Nephron (organoid): ENCODE measurements around the gene LGALS7B.
"Not testable (repeated sequence)": the region's sequence is repeated elsewhere in the genome, so short reads cannot be mapped to it uniquely, and the experiment has no call there.

ENCODE experiments used
- H3K27ac Mint-ChIP-seq, 3 experiments: 2 replicates each; pipeline ENCODE4 v1.8.0; 2020; ENCODE audit warnings: mixed read lengths in 3 of 3, mild to moderate bottlenecking in 2 of 3, moderate library complexity in 1 of 3
- H3K27me3 Mint-ChIP-seq: 2 replicates; pipeline ENCODE4 v1.8.0; 2021; ENCODE audit warnings: low read depth, mild to moderate bottlenecking, moderate library complexity, mixed read lengths
- H3K36me3 Mint-ChIP-seq: 2 replicates; pipeline ENCODE4 v1.8.0; 2020; ENCODE audit warnings: low read depth, mixed read lengths
- H3K4me1 Mint-ChIP-seq: 2 replicates; pipeline ENCODE4 v1.8.0; 2020; ENCODE audit warnings: mixed read lengths
- H3K4me3 Mint-ChIP-seq, 3 experiments: 2 replicates each; pipeline ENCODE4 v1.8.0; 2020; ENCODE audit warnings: mild to moderate bottlenecking in 3 of 3, mixed read lengths in 3 of 3, moderate library complexity in 2 of 3
- H3K9me3 Mint-ChIP-seq: 2 replicates; pipeline ENCODE4 v1.8.0; 2020; ENCODE audit warnings: mixed read lengths
- TF ChIP-seq, protein P1 (sequence below), 3 experiments: fragments of 200-600 bp; sonication (generic); IDR thresholded peaks; one replicate each; pipeline ENCODE4 v1.5.0; 2021; ENCODE audit warnings: antibody characterized with exemption in 3 of 3; ENCODE audit not compliant: unreplicated experiment in 3 of 3

Gene LGALS7B

DNA sequence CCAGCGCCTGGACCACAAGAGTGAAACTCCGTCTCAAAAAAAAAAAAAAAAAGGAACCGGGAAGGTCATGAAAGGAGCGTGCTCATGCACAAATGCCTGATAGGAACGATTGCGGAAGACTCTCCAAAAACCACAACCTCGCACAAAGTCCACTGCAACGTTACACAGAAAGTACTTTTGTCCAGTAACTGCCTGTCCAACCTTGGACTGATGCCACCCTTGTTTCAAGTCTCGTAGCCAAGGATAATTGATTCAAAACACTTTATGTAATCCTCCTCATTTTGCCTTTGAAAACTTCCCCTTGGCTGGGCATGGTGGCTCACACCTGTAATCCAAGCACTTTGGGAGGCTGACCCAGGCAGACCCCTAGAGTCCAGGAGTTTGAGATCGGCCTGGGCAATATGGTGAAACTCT, 29.4 kb upstream of the LGALS7B start:
- Mint-ChIP-seq H3K4me3 (no peak overlapping the region), H3K27ac (peak overlapping the region in 1 of 3 experiments; percentile 46), H3K4me1 (no peaks in the 10 kb centered on the region), H3K9me3 (peaks cover 3% of the 10 kb centered on the region), H3K36me3 (no peaks in the 10 kb centered on the region), H3K27me3 (no peaks in the 10 kb centered on the region)
- TF ChIP-seq, protein P1, sequence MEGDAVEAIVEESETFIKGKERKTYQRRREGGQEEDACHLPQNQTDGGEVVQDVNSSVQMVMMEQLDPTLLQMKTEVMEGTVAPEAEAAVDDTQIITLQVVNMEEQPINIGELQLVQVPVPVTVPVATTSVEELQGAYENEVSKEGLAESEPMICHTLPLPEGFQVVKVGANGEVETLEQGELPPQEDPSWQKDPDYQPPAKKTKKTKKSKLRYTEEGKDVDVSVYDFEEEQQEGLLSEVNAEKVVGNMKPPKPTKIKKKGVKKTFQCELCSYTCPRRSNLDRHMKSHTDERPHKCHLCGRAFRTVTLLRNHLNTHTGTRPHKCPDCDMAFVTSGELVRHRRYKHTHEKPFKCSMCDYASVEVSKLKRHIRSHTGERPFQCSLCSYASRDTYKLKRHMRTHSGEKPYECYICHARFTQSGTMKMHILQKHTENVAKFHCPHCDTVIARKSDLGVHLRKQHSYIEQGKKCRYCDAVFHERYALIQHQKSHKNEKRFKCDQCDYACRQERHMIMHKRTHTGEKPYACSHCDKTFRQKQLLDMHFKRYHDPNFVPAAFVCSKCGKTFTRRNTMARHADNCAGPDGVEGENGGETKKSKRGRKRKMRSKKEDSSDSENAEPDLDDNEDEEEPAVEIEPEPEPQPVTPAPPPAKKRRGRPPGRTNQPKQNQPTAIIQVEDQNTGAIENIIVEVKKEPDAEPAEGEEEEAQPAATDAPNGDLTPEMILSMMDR (IDR thresholded peaks at IDR 0.05; ENCODE audit: unreplicated experiment in 3 of 3), result no peak

DNA sequence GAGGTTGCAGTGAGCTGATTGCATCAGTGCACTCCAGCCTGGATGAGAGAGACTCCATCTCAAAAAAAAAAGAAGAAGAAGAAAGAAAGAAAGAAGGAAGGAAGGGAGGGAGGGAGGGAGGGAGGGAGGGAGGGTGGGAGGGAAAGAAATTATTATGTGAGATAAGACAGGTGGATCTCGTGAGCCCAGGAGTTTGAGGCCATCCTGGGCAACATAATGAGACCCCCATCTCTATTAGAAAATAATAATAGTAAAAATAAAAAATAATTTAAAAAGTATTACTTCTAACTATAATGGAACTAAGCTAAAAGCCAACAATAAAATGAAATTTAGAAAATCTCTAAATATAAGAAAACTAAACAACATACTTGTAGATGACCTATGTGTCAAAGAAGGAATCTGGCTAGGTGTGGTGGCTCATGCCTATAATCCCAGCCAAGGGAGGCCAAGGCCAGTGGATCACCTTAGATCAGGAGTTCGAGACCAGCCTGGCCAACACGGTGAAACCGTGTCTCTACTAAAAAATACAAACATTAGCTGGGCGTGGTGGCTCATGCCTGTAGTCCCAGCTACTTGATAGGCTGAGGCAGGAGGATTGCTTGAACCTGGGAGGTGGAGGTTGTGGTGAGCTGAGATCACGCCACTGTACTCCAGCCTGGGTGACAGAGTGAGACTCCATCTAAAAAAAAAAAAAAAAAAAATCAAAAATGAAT, 28.0 kb upstream of the LGALS7B start:
- H3K27ac Mint-ChIP-seq, H3K9me3 Mint-ChIP-seq, H3K4me1 Mint-ChIP-seq, H3K36me3 Mint-ChIP-seq, H3K27me3 Mint-ChIP-seq, H3K4me3 Mint-ChIP-seq: not testable (repeated sequence)

DNA sequence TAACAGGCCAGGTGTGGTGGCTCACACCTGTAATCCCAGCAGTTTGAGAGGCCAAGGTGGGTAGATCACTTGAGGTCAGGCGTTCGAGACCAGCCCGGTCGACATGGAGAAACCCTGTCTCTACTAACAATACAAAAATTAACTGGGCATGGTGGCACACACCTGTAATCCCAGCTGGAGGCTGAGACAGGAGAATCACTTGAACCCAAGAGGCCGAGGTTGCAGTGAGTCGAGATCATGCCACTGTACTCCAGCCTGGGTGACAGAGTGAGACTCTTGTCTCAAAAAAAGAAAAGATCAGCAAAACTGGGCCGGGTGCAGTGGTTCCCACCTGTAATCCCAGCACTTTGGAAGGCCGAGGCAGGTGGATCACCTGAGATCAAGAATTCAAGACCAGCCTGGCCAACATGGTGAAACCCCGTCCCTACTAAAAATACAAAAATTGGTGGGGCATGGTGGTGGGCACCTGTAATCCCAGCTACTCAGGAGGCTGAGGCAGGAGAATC, 27.1 kb upstream of the LGALS7B start:
- not testable (repeated sequence) for H3K27me3 Mint-ChIP-seq, H3K4me1 Mint-ChIP-seq, H3K9me3 Mint-ChIP-seq, H3K4me3 Mint-ChIP-seq, H3K36me3 Mint-ChIP-seq
- H3K27ac Mint-ChIP-seq, result peak overlapping the region in 1 of 3 experiments; percentile 68

DNA sequence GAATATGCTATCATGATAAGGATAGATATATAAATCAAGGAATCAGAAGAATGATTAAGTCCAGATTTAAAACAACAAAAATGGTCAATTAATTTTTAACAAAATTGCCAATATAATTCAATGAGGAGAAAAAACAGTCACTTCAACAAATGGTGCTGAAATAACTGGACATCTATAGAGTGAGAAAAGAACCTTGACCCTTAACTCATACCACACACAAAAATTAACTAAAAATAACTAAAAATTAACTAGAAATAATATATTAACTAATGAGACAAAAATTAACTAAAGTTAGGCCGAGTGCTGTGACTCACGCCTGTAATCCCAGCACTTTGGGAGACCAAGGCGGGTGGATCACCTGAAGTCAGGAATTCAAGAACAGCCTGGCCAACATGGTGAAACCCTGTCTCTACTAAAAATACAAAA, 25.2 kb upstream of the LGALS7B start:
- Mint-ChIP-seq H3K27ac (peak overlapping the region; percentile 74 to 98 (median 97)), H3K36me3 (no peaks in the 10 kb centered on the region), H3K4me3 (peak overlapping the region in 1 of 3 experiments; percentile 35), H3K4me1 (no peaks in the 10 kb centered on the region), H3K9me3 (peaks cover 4% of the 10 kb centered on the region), H3K27me3 (no peaks in the 10 kb centered on the region)
- TF ChIP-seq, protein P1 (IDR thresholded peaks at IDR 0.05; ENCODE audit: unreplicated experiment in 3 of 3), result no peak

DNA sequence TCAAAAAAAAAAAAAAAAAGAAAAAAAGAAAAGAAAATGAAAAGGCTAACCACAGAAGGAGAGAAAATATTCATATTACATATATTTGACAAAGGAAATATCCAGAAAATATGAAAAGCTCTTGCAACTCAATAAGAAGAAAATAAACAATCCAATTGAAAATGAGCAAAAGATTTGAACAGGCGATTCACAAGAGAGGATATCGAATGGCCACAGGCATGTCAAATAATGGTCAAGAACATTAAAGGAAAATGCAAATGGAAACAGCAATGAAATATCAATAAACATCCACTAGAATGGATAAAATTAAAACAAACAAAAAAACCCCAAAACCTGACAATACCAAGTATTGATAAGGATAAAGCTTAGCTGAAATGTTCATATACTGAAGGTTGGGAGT, 23.8 kb upstream of the LGALS7B start:
- H3K27me3 Mint-ChIP-seq, result no peaks in the 10 kb centered on the region

DNA sequence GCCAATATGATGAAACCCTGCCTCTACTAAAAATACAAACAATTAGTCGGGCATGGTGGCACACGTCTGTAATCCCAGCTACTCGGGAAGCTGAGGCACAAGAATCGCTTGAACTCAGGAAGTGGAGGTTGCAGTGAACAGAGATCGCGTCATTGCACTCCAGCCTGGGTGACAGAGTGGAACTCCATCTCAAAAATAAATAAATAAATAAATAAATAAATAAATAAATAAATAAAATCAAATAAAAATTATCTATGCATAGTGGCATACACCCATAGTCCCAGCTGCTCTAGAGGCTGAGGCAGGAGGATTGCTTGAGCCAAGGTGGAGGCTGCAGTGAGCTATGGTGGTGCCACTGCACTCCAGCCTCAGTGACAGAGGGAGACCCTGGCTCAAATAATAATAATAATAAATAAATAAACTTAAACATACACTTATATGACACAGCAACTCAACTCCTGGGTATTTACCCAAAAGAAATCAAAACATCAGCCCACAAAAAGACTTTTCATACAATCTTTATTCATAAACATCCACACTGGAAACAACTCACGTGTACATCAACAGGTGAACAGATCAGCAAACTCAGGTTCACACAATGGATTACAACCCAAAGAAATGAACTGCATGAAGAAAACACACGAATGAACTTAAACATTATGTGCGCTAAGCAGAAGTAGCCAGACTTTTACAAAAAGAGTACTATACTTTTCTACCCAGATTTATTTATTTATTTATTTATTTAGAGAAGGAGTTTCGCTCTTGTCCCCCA, 22.5 kb upstream of the LGALS7B start:
- no peak overlapping the region for H3K4me3 Mint-ChIP-seq
- TF ChIP-seq, protein P1 (IDR thresholded peaks at IDR 0.05; ENCODE audit: unreplicated experiment in 3 of 3), result no peak
- H3K9me3 Mint-ChIP-seq, result peaks cover 4% of the 10 kb centered on the region
- no peaks in the 10 kb centered on the region for H3K4me1 Mint-ChIP-seq
- H3K36me3 Mint-ChIP-seq, result no peaks in the 10 kb centered on the region
- H3K27ac Mint-ChIP-seq, result peak overlapping the region in 1 of 3 experiments; percentile 63
- H3K27me3 Mint-ChIP-seq, result no peaks in the 10 kb centered on the region

More for the DNA sequence above, 23.8 kb upstream of the LGALS7B start:
- H3K9me3 Mint-ChIP-seq, result peaks cover 4% of the 10 kb centered on the region
- H3K4me1 Mint-ChIP-seq, result no peaks in the 10 kb centered on the region
- no peak overlapping the region for H3K4me3 Mint-ChIP-seq
- H3K27ac Mint-ChIP-seq, result peak overlapping the region in 1 of 3 experiments; percentile 33
- no peaks in the 10 kb centered on the region for H3K36me3 Mint-ChIP-seq
- TF ChIP-seq, protein P1 (IDR thresholded peaks at IDR 0.05; ENCODE audit: unreplicated experiment in 3 of 3), result no peak
